Neutrophil (primary cell): ENCODE results near the gene KRT35.
A peak's percentile ranks its signal among the peaks of the same experiment; 100 is the strongest.

Source experiments
- H3K27ac ChIP-seq: fragments of 200-600 bp; sonication (generic); 2 replicates; pipeline ENCODE4 v1.5.1; 2016; ENCODE audit warnings: mild to moderate bottlenecking, moderate library complexity
- H3K27me3 ChIP-seq: fragments of 200-600 bp; sonication (generic); 2 replicates; pipeline ENCODE4 v1.6.0; 2016; ENCODE audit warnings: mild to moderate bottlenecking
- H3K36me3 ChIP-seq: fragments of 200-600 bp; sonication (generic); 2 replicates; pipeline ENCODE4 v1.5.1; 2017
- H3K4me1 ChIP-seq, 2 experiments: fragments of 200-600 bp in 1 of 2; sonication (generic) in 1 of 2; 1 replicate in 1 of 2; 2 replicates in 1 of 2; pipeline versions ENCODE4 v1.5.1 to v1.6.1; 2013 to 2016; ENCODE audit warnings: low read depth in 1 of 2, low read length in 1 of 2, mild to moderate bottlenecking in 1 of 2, moderate library complexity in 1 of 2; ENCODE audit not compliant: control insufficient read depth in 1 of 2, insufficient read depth in 1 of 2
- H3K4me3 ChIP-seq, 2 experiments: fragments of 200-600 bp in 1 of 2; sonication (generic) in 1 of 2; 1 replicate in 1 of 2; 2 replicates in 1 of 2; pipeline ENCODE4 v1.5.1; 2013 to 2016; ENCODE audit warnings: low read depth in 1 of 2, low read length in 1 of 2, mild to moderate bottlenecking in 1 of 2, moderate library complexity in 1 of 2
- H3K9me3 ChIP-seq: fragments of 200-600 bp; sonication (generic); 2 replicates; pipeline ENCODE4 v1.5.1; 2016
- CTCF ChIP-seq: fragments of 200-600 bp; sonication (generic); IDR thresholded peaks from 2 replicates; pipeline ENCODE4 v1.5.1; 2016; ENCODE audit warnings: antibody characterized with exemption

Gene KRT35

GRCh38 chr17:41504246-41504977 is 23.5 kb upstream of the KRT35 start:
- Histone ChIP-seq H3K9me3 (no peaks in the 10 kb centered on the region), H3K27me3 (no peaks in the 10 kb centered on the region), H3K27ac (peak overlapping the region; percentile 8), H3K4me3 (no peak overlapping the region), H3K4me1 (peaks cover 24 to 27% of the 10 kb centered on the region in 2 experiments), H3K36me3 (no peaks in the 10 kb centered on the region)
- TF ChIP-seq CTCF = no peak

GRCh38 chr17:41503202-41503601 is 22.3 kb upstream of the KRT35 start:
- no peak overlapping the region for H3K27ac ChIP-seq
- no peak for TF ChIP-seq CTCF

GRCh38 chr17:41500131-41500911 is 19.4 kb upstream of the KRT35 start:
- TF ChIP-seq CTCF = no peak
- Histone ChIP-seq H3K4me3 (peak overlapping the region; percentile 48 to 55), H3K4me1 (peaks cover 57 to 62% of the 10 kb centered on the region in 2 experiments), H3K27ac (peak overlapping the region; percentile 100), H3K36me3 (no peaks in the 10 kb centered on the region), H3K27me3 (no peaks in the 10 kb centered on the region), H3K9me3 (no peaks in the 10 kb centered on the region)

More at GRCh38 chr17:41503202-41503601, 22.3 kb upstream of the KRT35 start:
- H3K27me3 ChIP-seq = no peaks in the 10 kb centered on the region
- no peak overlapping the region for H3K4me3 ChIP-seq
- H3K4me1 ChIP-seq = peaks cover 37 to 40% of the 10 kb centered on the region in 2 experiments
- H3K9me3 ChIP-seq = no peaks in the 10 kb centered on the region
- H3K36me3 ChIP-seq = no peaks in the 10 kb centered on the region

GRCh38 chr17:41499714-41500113 is 18.8 kb upstream of the KRT35 start:
- Histone ChIP-seq H3K36me3 (no peaks in the 10 kb centered on the region), H3K4me3 (peak overlapping the region; percentile 48 to 55), H3K4me1 (peaks cover 57 to 62% of the 10 kb centered on the region in 2 experiments), H3K27ac (peak overlapping the region; percentile 100), H3K9me3 (no peaks in the 10 kb centered on the region), H3K27me3 (no peaks in the 10 kb centered on the region)
- TF ChIP-seq CTCF = no peak

GRCh38 chr17:41498276-41498675 is 17.3 kb upstream of the KRT35 start:
- H3K4me1 ChIP-seq = peaks cover 57 to 62% of the 10 kb centered on the region in 2 experiments

More at GRCh38 chr17:41498276-41498675, 17.3 kb upstream of the KRT35 start:
- no peaks in the 10 kb centered on the region for H3K27me3 ChIP-seq
- H3K36me3 ChIP-seq = no peaks in the 10 kb centered on the region
- TF ChIP-seq CTCF = peak; percentile 28
- no peaks in the 10 kb centered on the region for H3K9me3 ChIP-seq
- peak overlapping the region; percentile 55 for H3K4me3 ChIP-seq
- H3K27ac ChIP-seq = peak overlapping the region; percentile 100
